HG03066 (cell line): ENCODE measurements around the gene TMEM183A.

Experiments used
- ATAC-seq: cut with Tn5 transposase; IDR thresholded peaks from one replicate; pipeline ENCODE4 v1.9.1; 2021; ENCODE audit warnings: low read depth; ENCODE audit not compliant: unreplicated experiment

Gene TMEM183A

GRCh38 chr1:203044546-203045250 lies 37.5 kb downstream of the TMEM183A start:
- ATAC-seq = no peak

GRCh38 chr1:203045336-203045735 lies 38.2 kb downstream of the TMEM183A start:
- ATAC-seq = no peak

GRCh38 chr1:203045821-203046594 lies 38.8 kb downstream of the TMEM183A start:
- ATAC-seq = no peak

GRCh38 chr1:203046984-203047630 lies 39.9 kb downstream of the TMEM183A start:
- no peak for ATAC-seq

- ATAC-seq = no peak
Measured at GRCh38 chr1:203048086-203048485, 40.9 kb downstream of the TMEM183A start.

- ATAC-seq = no peak
Measured at GRCh38 chr1:203048555-203049051, 41.4 kb downstream of the TMEM183A start.

- no peak for ATAC-seq
Measured at GRCh38 chr1:203049077-203049476, 41.9 kb downstream of the TMEM183A start.

GRCh38 chr1:203049576-203050180 lies 42.5 kb downstream of the TMEM183A start:
- no peak for ATAC-seq

- no peak for ATAC-seq
Measured at GRCh38 chr1:203050826-203051225, 43.7 kb downstream of the TMEM183A start.

- ATAC-seq = no peak
Measured at GRCh38 chr1:203051841-203052324, 44.7 kb downstream of the TMEM183A start.

- ATAC-seq = no peak
Measured at GRCh38 chr1:203052601-203053000, 45.4 kb downstream of the TMEM183A start.

GRCh38 chr1:203054184-203054583 lies 47.0 kb downstream of the TMEM183A start:
- no peak for ATAC-seq

- ATAC-seq = no peak
Measured at GRCh38 chr1:203054642-203055041, 47.5 kb downstream of the TMEM183A start.

GRCh38 chr1:203055161-203055799 lies 48.1 kb downstream of the TMEM183A start:
- ATAC-seq = no peak

- ATAC-seq = no peak
Measured at GRCh38 chr1:203056012-203056411, 48.8 kb downstream of the TMEM183A start.

- no peak for ATAC-seq
Measured at GRCh38 chr1:203056516-203056915, 49.3 kb downstream of the TMEM183A start.

GRCh38 chr1:203057911-203058675 lies 50.9 kb downstream of the TMEM183A start:
- ATAC-seq = no peak

- ATAC-seq = no peak
Measured at GRCh38 chr1:203058676-203058935, 51.4 kb downstream of the TMEM183A start.

GRCh38 chr1:203059485-203059884 lies 52.3 kb downstream of the TMEM183A start:
- ATAC-seq = no peak

GRCh38 chr1:203060115-203060514 lies 52.9 kb downstream of the TMEM183A start:
- no peak for ATAC-seq
